Tibial artery (tissue), 4 donors: ENCODE measurements around the gene NUAK1.
A peak's percentile ranks its signal among the peaks of the same experiment; 100 is the strongest.

ENCODE experiments used
- DNase-seq, 2 donors: peaks; one replicate each; pipeline ENCODE4 v3.0.0-alpha.2; 2019
- H3K27ac ChIP-seq, 2 donors: fragments of 200-600 bp; sonication (generic) in 1 of 2; 1 replicate in 1 of 2; 2 replicates in 1 of 2; pipeline ENCODE4 v1.5.1; 2018 to 2019; ENCODE audit warnings: mild to moderate bottlenecking in 1 of 2
- H3K27me3 ChIP-seq, 2 donors: fragments of 200-600 bp; sonication (generic) in 1 of 2; one replicate each; pipeline versions ENCODE4 v1.5.1 to v1.6.0; 2016 to 2019
- H3K36me3 ChIP-seq, 3 donors: fragments of 200-600 bp; sonication (generic) in 2 of 3; one replicate each; pipeline ENCODE4 v1.5.1; 2016 to 2019; ENCODE audit warnings: mild to moderate bottlenecking in 2 of 3
- H3K4me1 ChIP-seq, 4 donors: fragments of 200-600 bp; sonication (generic) in 2 of 4; 1 replicate in 3 of 4; 2 replicates in 1 of 4; pipeline ENCODE4 v1.5.1; 2016 to 2019
- H3K4me3 ChIP-seq, 2 donors: fragments of 200-600 bp; sonication (generic) in 1 of 2; 1 replicate in 1 of 2; 2 replicates in 1 of 2; pipeline ENCODE4 v1.5.1; 2018 to 2019; ENCODE audit warnings: mild to moderate bottlenecking in 2 of 2
- H3K9me3 ChIP-seq, 3 donors: fragments of 200-600 bp; sonication (generic) in 1 of 3; one replicate each; pipeline ENCODE4 v1.5.1; 2016 to 2019
- intact Hi-C: fragments of 100-400 bp; cut with DNase I; formaldehyde crosslinking; loops from one replicate; pipeline ENCODE4 v1.15.0; 2023; ENCODE audit warnings: low total_unique reads
- TF ChIP-seq, protein P1 (sequence below), 2 experiments: fragments of 200-600 bp in 1 of 2; fragments of 450-650 bp in 1 of 2; IDR thresholded peaks; one replicate each; pipeline ENCODE4 v1.5.1; 2017 to 2019; ENCODE audit warnings: antibody characterized with exemption in 2 of 2, mild to moderate bottlenecking in 1 of 2, moderate library complexity in 1 of 2

The NUAK1 gene

DNA sequence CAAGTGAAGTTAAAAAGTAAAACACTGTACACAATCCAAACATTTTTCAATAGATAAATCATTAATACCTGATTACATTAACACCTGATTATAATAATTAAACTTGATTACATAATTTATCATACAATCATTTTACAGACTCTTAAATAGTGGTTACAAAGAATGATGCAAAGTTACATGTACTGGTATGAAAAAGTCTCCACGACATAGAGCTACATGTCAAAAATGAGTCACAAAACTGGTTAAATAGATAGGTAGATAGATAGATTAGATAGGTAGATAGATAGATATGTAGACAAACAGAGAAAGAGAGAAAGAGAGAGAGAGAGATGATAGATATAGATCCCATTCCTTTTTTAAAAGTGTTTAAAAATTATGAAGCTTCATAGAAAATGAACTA is 109.2 kb downstream of the NUAK1 start:
- Histone ChIP-seq H3K36me3 (no peaks in the 10 kb centered on the region), H3K27ac (peak overlapping the region; percentile 46 to 62), H3K4me1 (peaks cover 0 to 13% (median 6%) of the 10 kb centered on the region in 4 donors), H3K27me3 (no peaks in the 10 kb centered on the region), H3K9me3 (no peaks in the 10 kb centered on the region), H3K4me3 (no peak overlapping the region)
- no peak for DNase-seq
- intact Hi-C loops: loop anchor here (10.0 kb wide), 2 partner anchors 45 to 105 kb away; partner anchors contain the start of gene NUAK1
- TF ChIP-seq, protein P1, sequence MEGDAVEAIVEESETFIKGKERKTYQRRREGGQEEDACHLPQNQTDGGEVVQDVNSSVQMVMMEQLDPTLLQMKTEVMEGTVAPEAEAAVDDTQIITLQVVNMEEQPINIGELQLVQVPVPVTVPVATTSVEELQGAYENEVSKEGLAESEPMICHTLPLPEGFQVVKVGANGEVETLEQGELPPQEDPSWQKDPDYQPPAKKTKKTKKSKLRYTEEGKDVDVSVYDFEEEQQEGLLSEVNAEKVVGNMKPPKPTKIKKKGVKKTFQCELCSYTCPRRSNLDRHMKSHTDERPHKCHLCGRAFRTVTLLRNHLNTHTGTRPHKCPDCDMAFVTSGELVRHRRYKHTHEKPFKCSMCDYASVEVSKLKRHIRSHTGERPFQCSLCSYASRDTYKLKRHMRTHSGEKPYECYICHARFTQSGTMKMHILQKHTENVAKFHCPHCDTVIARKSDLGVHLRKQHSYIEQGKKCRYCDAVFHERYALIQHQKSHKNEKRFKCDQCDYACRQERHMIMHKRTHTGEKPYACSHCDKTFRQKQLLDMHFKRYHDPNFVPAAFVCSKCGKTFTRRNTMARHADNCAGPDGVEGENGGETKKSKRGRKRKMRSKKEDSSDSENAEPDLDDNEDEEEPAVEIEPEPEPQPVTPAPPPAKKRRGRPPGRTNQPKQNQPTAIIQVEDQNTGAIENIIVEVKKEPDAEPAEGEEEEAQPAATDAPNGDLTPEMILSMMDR (IDR thresholded peaks at IDR 0.05): no peak

DNA sequence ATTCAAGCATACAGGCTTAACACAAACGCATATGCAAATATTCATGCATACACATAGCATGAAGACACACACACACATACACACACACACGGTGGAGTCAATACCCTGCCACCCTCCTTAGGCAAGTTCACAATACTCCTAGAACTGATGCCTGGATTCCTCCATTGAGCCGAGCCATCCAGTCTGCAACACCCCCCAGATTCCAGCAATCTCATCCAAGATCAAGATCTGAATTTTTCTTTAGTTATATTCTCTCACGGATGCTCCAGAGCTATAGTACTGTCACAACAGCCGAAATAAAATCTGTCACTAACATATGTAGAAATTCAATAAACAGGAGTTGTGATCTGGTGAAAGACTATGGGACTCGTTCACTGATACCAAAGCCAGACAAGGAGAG is 110.8 kb downstream of the NUAK1 start:
- TF ChIP-seq, protein P1 (IDR thresholded peaks at IDR 0.05): no peak
- Histone ChIP-seq H3K27ac (no peak overlapping the region), H3K9me3 (no peaks in the 10 kb centered on the region), H3K4me1 (peaks cover 0 to 13% (median 6%) of the 10 kb centered on the region in 4 donors), H3K27me3 (no peaks in the 10 kb centered on the region), H3K4me3 (no peak overlapping the region), H3K36me3 (no peaks in the 10 kb centered on the region)
- no peak for DNase-seq
- intact Hi-C loops: loop anchor here (10.0 kb wide), 2 partner anchors 47 to 107 kb away; partner anchors contain the start of gene NUAK1

DNA sequence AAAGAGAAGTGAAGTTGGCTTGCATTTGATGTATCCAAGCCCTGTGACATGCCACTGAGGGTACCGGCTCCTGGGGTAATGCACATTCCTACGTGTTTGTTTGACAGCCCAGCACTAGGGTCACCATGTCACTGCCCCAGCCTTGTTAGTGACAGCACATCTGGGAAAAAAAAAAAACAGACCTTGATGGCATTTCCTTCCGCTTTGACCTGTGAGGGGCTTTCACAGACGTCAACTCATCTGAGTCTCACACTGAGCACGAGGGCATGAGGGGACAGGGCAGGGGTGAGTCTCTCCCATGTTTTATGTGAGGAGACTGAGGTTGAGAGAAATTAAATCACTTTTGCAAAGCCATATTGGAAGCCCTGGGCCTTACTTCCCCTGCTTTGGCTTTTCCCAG is 111.5 kb downstream of the NUAK1 start:
- Histone ChIP-seq H3K9me3 (no peaks in the 10 kb centered on the region), H3K36me3 (no peaks in the 10 kb centered on the region), H3K27ac (no peak overlapping the region), H3K4me3 (no peak overlapping the region), H3K4me1 (peaks cover 0 to 13% (median 6%) of the 10 kb centered on the region in 4 donors), H3K27me3 (no peaks in the 10 kb centered on the region)
- TF ChIP-seq, protein P1 (IDR thresholded peaks at IDR 0.05): no peak
- intact Hi-C loops: loop anchor here (10.0 kb wide), 2 partner anchors 48 to 108 kb away; partner anchors contain the start of gene NUAK1
- no peak for DNase-seq

DNA sequence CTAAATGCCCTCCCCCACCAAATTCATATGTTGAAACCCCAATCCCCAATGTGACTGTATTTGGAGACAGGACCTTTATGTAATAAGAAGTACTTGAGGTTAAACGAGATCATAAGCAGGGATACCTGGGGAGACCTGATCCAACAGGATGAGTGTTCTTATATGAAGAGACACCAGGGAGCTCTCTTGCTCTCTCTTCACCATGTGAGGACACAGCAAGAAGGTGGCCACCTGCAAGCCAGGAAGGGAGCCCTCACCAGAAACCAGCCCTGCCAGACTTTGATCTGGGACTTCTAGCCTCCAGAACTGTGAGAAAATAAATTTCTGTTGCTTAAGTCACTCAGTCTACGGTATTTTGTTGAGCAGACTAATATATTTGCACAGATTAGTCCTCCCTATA is 113.6 kb downstream of the NUAK1 start:
- H3K36me3 ChIP-seq: no peaks in the 10 kb centered on the region

DNA sequence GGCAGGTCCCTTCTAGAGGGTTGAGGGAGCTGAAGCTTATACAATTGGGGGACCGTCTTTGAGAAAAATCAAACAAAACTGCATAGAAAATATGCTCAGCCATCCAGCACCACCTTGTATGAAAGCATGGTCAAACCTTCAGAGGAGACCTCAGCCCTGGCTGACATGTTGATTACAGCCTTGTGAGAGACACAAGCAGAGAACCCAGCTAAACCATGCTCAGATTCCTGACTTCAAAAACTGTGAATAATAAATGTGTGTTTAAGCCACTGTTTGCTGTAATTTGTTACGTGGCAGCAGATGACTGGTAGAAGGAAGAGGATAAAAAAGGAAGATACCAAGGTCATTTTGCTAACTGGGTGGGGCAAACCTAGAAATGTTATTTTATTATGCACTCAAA is 115.7 kb downstream of the NUAK1 start:
- no peaks in the 10 kb centered on the region for H3K36me3 ChIP-seq
- no peak for DNase-seq
- TF ChIP-seq, protein P1 (IDR thresholded peaks at IDR 0.05): no peak
- no peak overlapping the region for H3K4me3 ChIP-seq
- H3K9me3 ChIP-seq: peaks cover 0 to 9% (median 0%) of the 10 kb centered on the region in 3 donors
- no peak overlapping the region for H3K27ac ChIP-seq
- intact Hi-C loops: loop anchor here (10.0 kb wide), 2 partner anchors 52 to 112 kb away; partner anchors contain the start of gene NUAK1
- H3K4me1 ChIP-seq: peaks cover 0 to 23% (median 7%) of the 10 kb centered on the region in 4 donors
- no peaks in the 10 kb centered on the region for H3K27me3 ChIP-seq

More for the DNA sequence above, 113.6 kb downstream of the NUAK1 start:
- H3K27me3 ChIP-seq: no peaks in the 10 kb centered on the region
- peaks cover 0 to 23% (median 6%) of the 10 kb centered on the region in 4 donors for H3K4me1 ChIP-seq
- H3K9me3 ChIP-seq: peaks cover 0 to 1% (median 0%) of the 10 kb centered on the region in 3 donors
- H3K27ac ChIP-seq: no peak overlapping the region
- TF ChIP-seq, protein P1 (IDR thresholded peaks at IDR 0.05): no peak
- H3K4me3 ChIP-seq: no peak overlapping the region
- no peak for DNase-seq
- intact Hi-C loops: loop anchor here (10.0 kb wide), 2 partner anchors 50 to 110 kb away; partner anchors contain the start of gene NUAK1
